Suppressor macrophage treated with lipopolysaccharide for 4 hours (primary cell): ENCODE results near the gene PHF5A.
"Not testable (repeated sequence)": the region's sequence is repeated elsewhere in the genome, so short reads cannot be mapped to it uniquely, and the experiment has no call there.

ENCODE experiments used
- DNase-seq: peaks from one replicate; pipeline ENCODE4 v3.0.0-alpha.2; 2020

PHF5A gene

DNA sequence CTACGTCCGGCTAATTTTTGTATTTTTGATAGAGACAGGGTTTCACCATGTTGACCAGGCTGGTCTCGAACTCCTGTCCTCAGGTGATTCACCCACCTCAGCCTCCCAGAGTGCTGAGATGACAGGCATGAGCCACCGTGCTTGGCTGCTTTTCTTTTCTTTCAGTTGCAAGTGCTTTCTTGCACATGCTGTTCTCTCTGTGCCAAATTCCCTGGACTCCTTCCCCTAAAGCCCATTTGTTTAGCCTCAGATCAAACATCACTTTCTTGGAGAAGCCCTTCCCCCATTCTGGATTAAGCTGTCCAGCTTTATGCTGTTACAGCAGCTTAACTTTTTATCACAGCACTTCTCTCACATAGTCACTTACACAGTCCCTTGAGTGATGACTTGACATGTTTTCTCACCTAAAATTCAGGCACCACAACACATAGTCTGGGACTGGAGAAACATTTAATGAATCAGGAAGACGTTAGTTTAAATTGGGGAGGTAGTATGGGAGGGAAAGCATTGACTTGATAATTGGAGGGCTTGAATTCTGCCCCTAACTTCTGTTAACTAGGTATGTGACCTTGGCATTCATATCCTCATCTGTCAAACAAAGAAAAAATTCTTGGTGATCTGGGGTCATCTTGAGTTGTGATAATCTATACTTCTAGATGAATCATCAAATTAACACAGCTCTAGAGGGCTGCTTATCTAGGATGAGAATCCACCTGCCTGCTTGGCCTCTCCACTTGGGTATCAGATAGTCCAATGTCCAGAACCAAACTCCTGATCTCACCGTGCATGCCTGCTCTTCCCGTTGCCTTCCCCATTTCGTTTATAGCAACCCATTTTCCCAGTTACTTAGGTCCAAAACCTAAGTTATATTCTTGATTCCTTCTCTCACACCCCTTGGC lies 18.8 kb upstream of the PHF5A start:
- no peak for DNase-seq

- no peak for DNase-seq
Observed at GRCh38 chr22:41485033-41485432, 16.5 kb upstream of the PHF5A start.

DNA sequence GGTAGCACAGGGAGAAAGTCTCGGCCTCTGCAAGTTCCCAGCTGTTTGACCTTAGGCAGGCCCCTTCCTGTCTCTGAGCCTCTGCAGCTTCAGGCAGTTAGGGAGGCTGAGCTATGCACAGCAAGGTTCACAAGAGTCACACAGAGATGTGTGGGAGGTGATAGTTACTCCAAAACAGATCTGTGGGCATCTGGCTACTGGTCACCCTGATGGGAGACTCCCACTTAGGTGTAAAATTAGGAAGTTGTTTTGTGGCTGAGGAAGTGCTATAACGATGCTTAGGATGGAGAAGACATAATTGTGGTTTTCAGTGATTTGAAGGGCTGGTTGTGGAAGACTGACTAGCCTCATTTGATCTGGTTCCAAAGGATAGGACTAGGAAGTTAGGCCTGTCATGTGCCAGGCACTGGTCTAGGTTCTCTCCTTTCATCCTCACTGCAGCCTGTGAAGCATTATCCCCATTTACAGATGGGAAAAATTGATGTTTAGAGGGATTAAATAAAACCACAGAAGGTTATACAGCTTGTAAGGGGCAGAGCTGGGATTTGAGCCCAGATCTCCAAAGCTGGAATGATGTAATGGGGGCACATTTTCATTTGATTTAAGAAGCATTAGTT lies 13.9 kb upstream of the PHF5A start:
- peak; percentile 56 for DNase-seq

- no peak for DNase-seq
Observed at GRCh38 chr22:41481925-41482318, 13.4 kb upstream of the PHF5A start.

GRCh38 chr22:41481131-41481830 lies 12.8 kb upstream of the PHF5A start:
- DNase-seq: no peak

- DNase-seq: no peak
Observed at GRCh38 chr22:41480397-41480735, 11.9 kb upstream of the PHF5A start.

DNA sequence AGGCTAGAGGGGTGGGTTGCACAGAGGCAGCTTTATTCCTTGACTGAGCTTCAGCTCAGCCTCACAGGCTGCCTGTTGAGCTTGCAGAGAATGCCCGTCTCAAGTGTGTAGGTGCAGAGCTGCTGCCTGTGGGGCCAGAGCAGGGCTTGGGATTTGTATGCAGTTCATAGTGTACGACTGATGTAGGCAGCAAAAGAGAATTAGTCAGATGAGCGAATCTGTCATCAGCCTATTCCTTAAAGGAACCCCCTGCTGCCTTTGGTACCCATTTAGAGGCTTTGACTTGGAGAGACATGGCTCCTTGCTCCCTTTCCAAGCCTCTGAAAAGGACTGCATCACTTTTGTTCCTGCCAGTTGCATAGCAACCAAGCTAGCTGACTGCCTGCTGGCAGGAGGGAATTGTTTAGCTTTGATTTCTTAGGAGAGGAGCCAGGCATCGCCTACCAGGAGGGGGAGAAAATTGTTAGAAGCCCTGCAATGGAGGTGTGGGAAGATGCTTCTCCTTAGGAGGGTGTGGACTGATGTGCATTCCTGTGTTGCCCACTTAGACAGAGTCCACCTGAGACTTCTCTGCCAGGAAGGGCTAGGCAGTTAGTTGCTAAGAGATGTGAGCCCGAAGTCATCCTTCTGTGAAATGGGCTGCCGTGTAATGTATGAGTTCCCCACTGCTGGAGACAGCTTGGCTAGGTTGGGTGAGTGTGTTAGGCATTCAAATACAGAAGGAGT lies 11.3 kb upstream of the PHF5A start:
- DNase-seq: no peak

- DNase-seq: peak; percentile 93
Observed at GRCh38 chr22:41478891-41479521, 10.5 kb upstream of the PHF5A start.

DNA sequence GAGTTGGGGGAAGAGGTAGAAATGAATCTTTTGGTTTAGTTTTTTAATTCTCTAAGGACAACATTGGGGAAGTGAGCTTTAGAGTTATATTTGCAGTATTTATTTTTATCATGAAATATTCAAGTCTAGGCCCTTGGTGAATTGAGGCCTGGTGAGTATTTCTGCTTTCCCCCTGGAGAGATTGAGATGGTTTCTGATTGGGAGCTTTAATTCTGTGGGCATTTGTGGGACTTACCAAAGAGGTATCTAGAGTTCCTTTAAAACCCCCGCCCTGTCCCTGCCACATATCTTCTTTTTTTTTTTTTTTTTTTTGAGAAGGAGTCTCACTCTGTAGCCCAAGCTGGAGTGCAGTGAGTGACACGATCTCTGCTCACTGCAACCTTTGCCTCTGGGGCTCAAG lies 10.0 kb upstream of the PHF5A start:
- DNase-seq: no peak

- no peak for DNase-seq
Observed at GRCh38 chr22:41474872-41475451, 6.5 kb upstream of the PHF5A start.

DNA sequence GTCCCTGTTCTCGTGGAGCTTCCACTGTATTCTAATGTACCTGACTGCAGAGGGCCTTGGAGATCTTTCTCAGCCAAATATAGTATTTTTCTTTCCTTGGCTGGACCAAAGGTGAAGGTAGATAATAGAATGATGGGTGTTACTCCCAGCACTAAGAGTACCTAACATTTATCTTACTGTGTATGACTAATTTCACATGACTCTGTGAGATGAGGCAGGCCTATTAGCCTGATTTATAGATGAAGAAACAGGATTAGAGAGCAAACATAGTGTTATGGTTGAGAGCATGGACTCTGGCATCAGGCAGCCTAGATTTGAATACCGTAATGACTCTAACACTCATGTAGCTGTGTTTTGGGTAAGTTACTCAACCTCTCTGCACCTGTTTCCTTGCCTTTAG lies 3.1 kb upstream of the PHF5A start:
- DNase-seq: no peak

- no peak for DNase-seq
Observed at GRCh38 chr22:41470886-41471285, 2.4 kb upstream of the PHF5A start.

DNA sequence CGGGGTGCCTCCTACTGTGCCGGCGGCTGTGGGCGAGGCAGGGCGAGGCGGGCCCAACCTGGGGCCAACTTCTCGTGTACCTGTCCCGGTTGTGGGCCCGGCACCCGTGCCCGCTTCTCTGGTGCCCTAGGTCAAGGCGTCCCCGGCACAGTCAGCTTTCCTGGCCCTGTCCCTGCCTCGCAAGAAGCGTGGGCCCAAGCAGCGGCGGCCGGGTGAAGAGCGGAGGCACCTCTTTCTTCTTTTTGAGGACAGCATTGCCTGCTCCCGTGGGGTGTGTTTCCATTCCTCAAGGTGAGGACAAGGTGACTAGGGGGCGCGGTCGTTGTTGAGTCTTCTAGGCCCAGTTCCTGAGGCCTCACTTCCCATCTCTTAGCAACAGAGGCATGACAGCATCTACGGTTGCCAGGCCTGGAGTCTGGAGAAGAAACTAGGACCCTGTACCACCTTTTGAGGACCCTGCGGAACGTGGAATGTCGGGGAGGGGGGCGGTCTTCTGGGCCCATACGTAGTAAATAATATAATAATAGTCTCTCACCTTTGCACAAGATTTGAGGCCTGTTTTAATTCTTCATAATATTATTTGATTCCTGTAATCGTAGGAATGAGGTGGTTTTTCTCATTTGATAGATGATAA lies 843 bp upstream of the PHF5A start:
- DNase-seq: peak; percentile 31

GRCh38 chr22:41461901-41462300 lies 6.6 kb downstream of the PHF5A start:
- DNase-seq: no peak

GRCh38 chr22:41460071-41460470 lies 8.4 kb downstream of the PHF5A start:
- DNase-seq: not testable (repeated sequence)

DNA sequence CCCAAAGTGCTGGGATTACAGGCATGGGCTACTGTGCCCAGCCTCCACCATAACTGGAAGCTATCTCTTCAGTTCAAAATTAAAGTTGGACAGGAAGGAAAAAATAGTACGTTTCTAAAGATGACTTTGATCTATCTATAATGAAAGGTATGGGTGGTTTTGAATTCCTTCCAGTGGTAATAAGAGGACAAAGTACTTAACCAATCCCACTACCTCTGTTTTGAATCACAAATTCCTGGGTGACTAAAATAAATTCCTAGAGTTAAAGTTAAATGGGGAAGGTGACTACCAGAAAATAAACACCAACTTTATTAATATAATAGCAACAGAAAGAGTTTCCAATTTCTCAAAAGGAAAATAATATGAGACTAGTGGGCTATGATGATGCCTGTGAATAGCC lies 9.1 kb downstream of the PHF5A start:
- DNase-seq: no peak

DNA sequence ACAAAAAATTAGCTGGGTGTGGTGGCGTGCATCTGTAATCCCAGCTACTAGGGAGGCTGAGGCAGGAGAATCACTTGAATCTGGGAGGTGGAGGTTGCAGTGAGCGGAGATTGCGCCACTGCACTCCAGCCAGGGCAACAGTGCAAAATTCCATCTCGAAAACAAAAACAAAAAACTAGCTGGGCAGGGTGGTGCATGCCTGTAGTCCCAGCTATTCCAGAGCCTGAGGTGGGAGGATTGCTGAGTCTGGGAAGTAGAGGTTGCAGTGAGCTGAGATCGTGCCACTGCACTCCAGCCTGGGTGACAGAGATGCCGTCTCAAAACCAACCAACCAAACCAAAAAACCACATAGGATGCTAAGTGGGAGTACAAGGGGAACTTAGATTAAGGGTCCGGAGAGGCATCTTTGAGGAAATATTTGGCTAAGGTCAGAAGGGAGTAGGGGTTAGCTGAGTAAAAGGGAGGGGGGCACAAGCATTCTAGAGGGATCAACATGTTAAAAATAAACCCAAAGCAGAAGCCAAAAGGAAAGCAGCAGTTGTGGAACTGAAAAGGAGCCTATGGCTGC lies 10.2 kb downstream of the PHF5A start:
- no peak for DNase-seq

GRCh38 chr22:41448189-41448808 lies 20.2 kb downstream of the PHF5A start:
- DNase-seq: peak; percentile 98

GRCh38 chr22:41447435-41448188 lies 20.9 kb downstream of the PHF5A start:
- peak; percentile 61 for DNase-seq
